GM23338 (cell line): Measurements from ENCODE around the gene DOCK10. TPM values are rescaled to one million over a fixed set of nuclear protein-coding genes. Genes with fewer than 3 reads are reported as not detected.
"Not testable (repeated sequence)": the region's sequence is repeated elsewhere in the genome, so short reads cannot be mapped to it uniquely, and the experiment has no call there.

Experiments
- ATAC-seq: fragments of 200-7000 bp; cut with Tn5 transposase; 3 replicates; pipeline ENCODE4 v1.9.1; 2020
- DNase-seq: peaks from one replicate; pipeline ENCODE4 v3.0.0-alpha.2; 2015; ENCODE audit warnings: low spot score
- H2AFZ ChIP-seq: fragments of 200-600 bp; sonication (generic); 2 replicates; pipeline ENCODE4 v1.8.0; 2016; ENCODE audit warnings: antibody characterized with exemption, mild to moderate bottlenecking, moderate library complexity
- H3F3A ChIP-seq: fragments of 200-600 bp; sonication (generic); replicated peaks from 2 replicates; pipeline ENCODE4 v1.8.0; 2017; ENCODE audit warnings: antibody characterized with exemption, mixed run types, low read depth
- H3K27ac ChIP-seq: fragments of 200-600 bp; sonication (generic); 2 replicates; pipeline ENCODE4 v1.6.1; 2016; ENCODE audit warnings: low read depth
- H3K27me3 ChIP-seq: fragments of 200-600 bp; sonication (generic); 2 replicates; pipeline ENCODE4 v1.8.0; 2016; ENCODE audit warnings: mild to moderate bottlenecking, mixed run types, moderate library complexity; ENCODE audit not compliant: insufficient read depth
- H3K36me3 ChIP-seq: fragments of 200-600 bp; sonication (generic); 2 replicates; pipeline ENCODE4 v1.8.0; 2016; ENCODE audit warnings: mild to moderate bottlenecking; ENCODE audit not compliant: insufficient read depth
- H3K4me1 ChIP-seq: fragments of 200-600 bp; sonication (generic); 2 replicates; pipeline ENCODE4 v1.8.0; 2016; ENCODE audit warnings: mild to moderate bottlenecking, moderate library complexity; ENCODE audit not compliant: insufficient read depth
- H3K4me2 ChIP-seq: fragments of 200-600 bp; sonication (generic); 2 replicates; pipeline ENCODE4 v1.7.1; 2017; ENCODE audit warnings: mixed run types
- H3K4me3 ChIP-seq: fragments of 200-600 bp; sonication (generic); 2 replicates; pipeline ENCODE4 v1.6.1; 2016; ENCODE audit warnings: mixed run types
- H3K79me2 ChIP-seq: fragments of 200-600 bp; sonication (generic); replicated peaks from 2 replicates; pipeline ENCODE4 v1.8.0; 2017; ENCODE audit warnings: mild to moderate bottlenecking; ENCODE audit not compliant: insufficient read depth
- H3K9me2 ChIP-seq: fragments of 200-600 bp; sonication (generic); 2 replicates; pipeline ENCODE4 v1.8.0; 2017; ENCODE audit not compliant: insufficient read depth
- H4K20me1 ChIP-seq: fragments of 200-600 bp; sonication (generic); replicated peaks from 2 replicates; pipeline ENCODE4 v1.8.0; 2017; ENCODE audit warnings: mild to moderate bottlenecking; ENCODE audit not compliant: insufficient read depth
- H3K27ac Mint-ChIP-seq: 2 replicates; pipeline ENCODE4 v1.8.0; 2020; ENCODE audit warnings: inconsistent platforms, mild to moderate bottlenecking, moderate library complexity, mixed read lengths
- H3K27me3 Mint-ChIP-seq: 3 replicates; pipeline ENCODE4 v1.8.0; 2022; ENCODE audit warnings: low read depth, mild to moderate bottlenecking, moderate library complexity, mixed read lengths, inconsistent platforms; ENCODE audit not compliant: insufficient read depth, poor library complexity
- H3K36me3 Mint-ChIP-seq: 3 replicates; pipeline ENCODE4 v1.8.0; 2021; ENCODE audit warnings: low read depth, mild to moderate bottlenecking, inconsistent platforms, moderate library complexity, mixed read lengths
- H3K4me1 Mint-ChIP-seq: 3 replicates; pipeline ENCODE4 v1.8.0; 2020; ENCODE audit warnings: mild to moderate bottlenecking, inconsistent platforms, mixed read lengths
- H3K4me3 Mint-ChIP-seq: 3 replicates; pipeline ENCODE4 v1.8.0; 2021; ENCODE audit warnings: moderate library complexity, mild to moderate bottlenecking, inconsistent platforms, mixed read lengths
- H3K9me3 Mint-ChIP-seq: 3 replicates; pipeline ENCODE4 v1.8.0; 2020; ENCODE audit warnings: moderate library complexity, mild to moderate bottlenecking, inconsistent platforms, mixed read lengths
- ETS1 ChIP-seq: IDR thresholded peaks from 2 replicates; pipeline ENCODE4 v1.6.1; 2016; ENCODE audit warnings: antibody characterized with exemption
- EZH2 ChIP-seq: fragments of 200-600 bp; sonication (generic); IDR thresholded peaks from one replicate; pipeline ENCODE4 v1.8.0; 2017; ENCODE audit warnings: antibody characterized with exemption, mild to moderate bottlenecking, low read depth; ENCODE audit not compliant: unreplicated experiment
- EZH2phosphoT487 ChIP-seq: fragments of 200-600 bp; sonication (generic); IDR thresholded peaks from one replicate; pipeline ENCODE4 v1.8.1; 2018; ENCODE audit warnings: antibody characterized with exemption; ENCODE audit not compliant: unreplicated experiment
- NANOG ChIP-seq: IDR thresholded peaks from 2 replicates; pipeline ENCODE4 v1.6.1; 2016; ENCODE audit warnings: antibody characterized with exemption, borderline replicate concordance
- ZNF462 ChIP-seq: fragments of 250-450 bp; sonication (Bioruptor Pico); IDR thresholded peaks from 2 replicates; pipeline ENCODE4 v1.5.0; 2020; ENCODE audit warnings: mild to moderate bottlenecking, moderate library complexity
- polyA plus RNA-seq: library from polyadenylated mRNA; unstranded; fragments of >200 nt; fragmentation: Nextera tagmentation; extraction: Ambion mirVana; gene quantifications from 2 replicates; pipeline ENCODE4 v1.2.1, GENCODE V29; 2016
- total RNA-seq: library from RNA; depleted of rRNA; stranded (reverse); fragments of >200 nt; shearing (Covaris generic); gene quantifications from 2 replicates; pipeline ENCODE4 v1.2.3, GENCODE V29; 2014

Gene DOCK10
- total and polyA plus RNA-seq, 2 experiments from 2014 or later = 1.0 to 1.7 TPM

- TF ChIP-seq ETS1 = no peak
- no peak for TF ChIP-seq NANOG
- no peak for TF ChIP-seq ZNF462 (CRISPR knock-in tag)
These were observed 10.4 kb upstream of the DOCK10 start (continued) for GRCh38 chr2:225052703-225053102.

- not testable (repeated sequence) for H4K20me1 ChIP-seq, H3K27ac Mint-ChIP-seq, H3F3A ChIP-seq, H3K27ac ChIP-seq, H3K36me3 ChIP-seq, H3K4me1 Mint-ChIP-seq, ATAC-seq, H3K36me3 Mint-ChIP-seq, DNase-seq, H3K4me3 Mint-ChIP-seq, H3K4me2 ChIP-seq, H3K9me2 ChIP-seq, H3K4me1 ChIP-seq, H3K4me3 ChIP-seq, H3K9me3 Mint-ChIP-seq, H3K79me2 ChIP-seq, H2AFZ ChIP-seq
- peaks cover 32% of the 10 kb centered on the region for H3K27me3 ChIP-seq
- peaks cover 16% of the 10 kb centered on the region for H3K27me3 Mint-ChIP-seq
These were observed 5.2 kb upstream of the DOCK10 start for GRCh38 chr2:225047502-225047901.

- Mint-ChIP-seq H3K4me1 (peaks cover 33% of the 10 kb centered on the region), H3K27ac (no peak overlapping the region), H3K9me3 (no peaks in the 10 kb centered on the region; the same call in 2 of the 3 replicates), H3K27me3 (peaks cover 36% of the 10 kb centered on the region), H3K36me3 (no peaks in the 10 kb centered on the region), H3K4me3 (peak overlapping the region; percentile 77)
- no peak overlapping the region for H3K27ac ChIP-seq
- ATAC-seq (no peak), DNase-seq (peak; percentile 14)
- peaks cover 8% of the 10 kb centered on the region; the same call in 1 of the 2 replicates for H3F3A ChIP-seq
- TF ChIP-seq EZH2 (peak; percentile 67), EZH2phosphoT487 (no peak)
- no peaks in the 10 kb centered on the region for H3K36me3 ChIP-seq
- peaks cover 70% of the 10 kb centered on the region for H3K27me3 ChIP-seq
- peaks cover 27% of the 10 kb centered on the region for H3K4me1 ChIP-seq
- H3K9me2 ChIP-seq = no peaks in the 10 kb centered on the region
- no peaks in the 10 kb centered on the region for H4K20me1 ChIP-seq
- H2AFZ ChIP-seq = peak overlapping the region; percentile 74; the same call in 1 of the 2 replicates
- H3K4me3 ChIP-seq = peak overlapping the region; percentile 70
- H3K79me2 ChIP-seq = no peaks in the 10 kb centered on the region
- H3K4me2 ChIP-seq = peak overlapping the region; percentile 90
These were observed 516 bp upstream of the DOCK10 start for GRCh38 chr2:225042800-225043167.
